Ascending aorta (tissue), 2 donors: ENCODE results near the gene KCND2. TPM values are rescaled to one million over a fixed set of nuclear protein-coding genes. Genes with fewer than 3 reads are reported as not detected.
"Not testable (repeated sequence)": the region's sequence is repeated elsewhere in the genome, so short reads cannot be mapped to it uniquely, and the experiment has no call there.

Experiments
- DNase-seq, 2 donors: peaks; one replicate each; pipeline ENCODE4 v3.0.0-alpha.2; 2019; ENCODE audit warnings: low spot score in 2 of 2
- H3K27ac ChIP-seq, 2 donors: fragments of 200-600 bp; sonication (generic); one replicate each; pipeline ENCODE4 v1.5.1; 2016 to 2017; ENCODE audit warnings: mild to moderate bottlenecking in 1 of 2
- H3K27me3 ChIP-seq: fragments of 200-600 bp; sonication (generic); one replicate; pipeline ENCODE4 v1.5.1; 2017
- H3K36me3 ChIP-seq, 2 donors: fragments of 200-600 bp; sonication (generic); one replicate each; pipeline ENCODE4 v1.5.1; 2016
- H3K4me1 ChIP-seq, 2 donors: fragments of 200-600 bp; sonication (generic); one replicate each; pipeline ENCODE4 v1.5.1; 2016 to 2017; ENCODE audit warnings: mild to moderate bottlenecking in 1 of 2
- H3K4me3 ChIP-seq, 2 donors: fragments of 200-600 bp; sonication (generic); one replicate each; pipeline ENCODE4 v1.5.1; 2016 to 2017; ENCODE audit warnings: mild to moderate bottlenecking in 1 of 2
- H3K9me3 ChIP-seq, 2 donors: fragments of 200-600 bp; sonication (generic); one replicate each; pipeline ENCODE4 v1.5.1; 2016
- intact Hi-C: fragments of 100-400 bp; cut with DNase I; formaldehyde crosslinking; loops from one replicate; pipeline ENCODE4 v1.15.1; 2023
- total RNA-seq: library from RNA; depleted of rRNA; stranded (reverse); fragments of >200 nt; gene quantifications from one replicate; pipeline ENCODE4 v1.1.0, GENCODE V29; 2016
- TF ChIP-seq, protein P1 (sequence below), 3 experiments: fragments of 200-600 bp in 2 of 3; fragments of 450-650 bp in 1 of 3; sonication (generic) in 2 of 3; IDR thresholded peaks; one replicate each; pipeline ENCODE4 v1.5.1; 2016 to 2019; ENCODE audit warnings: antibody characterized with exemption in 3 of 3, mild to moderate bottlenecking in 1 of 3, moderate library complexity in 1 of 3

The KCND2 gene
- total RNA-seq, 1 donor from 2014 or later, result 0.21 TPM

DNA sequence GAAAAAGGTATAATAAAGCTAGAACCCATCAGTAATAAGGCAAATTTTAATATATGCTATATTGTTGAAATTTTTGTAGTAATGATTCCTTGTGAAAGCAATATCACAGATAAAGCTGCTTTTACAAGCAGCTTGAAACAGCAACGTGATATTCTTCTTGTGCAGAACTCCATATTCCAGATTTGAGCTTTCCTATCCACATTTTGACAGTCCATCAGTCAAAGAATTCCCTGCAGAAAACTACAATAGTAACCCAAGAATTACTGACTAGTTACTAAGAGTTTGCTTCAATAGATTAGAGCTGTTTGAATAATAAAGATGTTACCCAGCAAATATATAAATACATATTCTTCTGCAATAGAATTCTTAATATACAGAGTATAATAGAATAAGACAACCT lies 291.2 kb downstream of the KCND2 start:
- DNase-seq, result no peak
- Histone ChIP-seq H3K4me3 (no peak overlapping the region), H3K27ac (no peak overlapping the region), H3K27me3 (no peaks in the 10 kb centered on the region), H3K36me3 (no peaks in the 10 kb centered on the region), H3K9me3 (no peaks in the 10 kb centered on the region), H3K4me1 (no peaks in the 10 kb centered on the region)
- TF ChIP-seq, protein P1, sequence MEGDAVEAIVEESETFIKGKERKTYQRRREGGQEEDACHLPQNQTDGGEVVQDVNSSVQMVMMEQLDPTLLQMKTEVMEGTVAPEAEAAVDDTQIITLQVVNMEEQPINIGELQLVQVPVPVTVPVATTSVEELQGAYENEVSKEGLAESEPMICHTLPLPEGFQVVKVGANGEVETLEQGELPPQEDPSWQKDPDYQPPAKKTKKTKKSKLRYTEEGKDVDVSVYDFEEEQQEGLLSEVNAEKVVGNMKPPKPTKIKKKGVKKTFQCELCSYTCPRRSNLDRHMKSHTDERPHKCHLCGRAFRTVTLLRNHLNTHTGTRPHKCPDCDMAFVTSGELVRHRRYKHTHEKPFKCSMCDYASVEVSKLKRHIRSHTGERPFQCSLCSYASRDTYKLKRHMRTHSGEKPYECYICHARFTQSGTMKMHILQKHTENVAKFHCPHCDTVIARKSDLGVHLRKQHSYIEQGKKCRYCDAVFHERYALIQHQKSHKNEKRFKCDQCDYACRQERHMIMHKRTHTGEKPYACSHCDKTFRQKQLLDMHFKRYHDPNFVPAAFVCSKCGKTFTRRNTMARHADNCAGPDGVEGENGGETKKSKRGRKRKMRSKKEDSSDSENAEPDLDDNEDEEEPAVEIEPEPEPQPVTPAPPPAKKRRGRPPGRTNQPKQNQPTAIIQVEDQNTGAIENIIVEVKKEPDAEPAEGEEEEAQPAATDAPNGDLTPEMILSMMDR (IDR thresholded peaks at IDR 0.05), result no peak
- intact Hi-C loops, result no loop called here

DNA sequence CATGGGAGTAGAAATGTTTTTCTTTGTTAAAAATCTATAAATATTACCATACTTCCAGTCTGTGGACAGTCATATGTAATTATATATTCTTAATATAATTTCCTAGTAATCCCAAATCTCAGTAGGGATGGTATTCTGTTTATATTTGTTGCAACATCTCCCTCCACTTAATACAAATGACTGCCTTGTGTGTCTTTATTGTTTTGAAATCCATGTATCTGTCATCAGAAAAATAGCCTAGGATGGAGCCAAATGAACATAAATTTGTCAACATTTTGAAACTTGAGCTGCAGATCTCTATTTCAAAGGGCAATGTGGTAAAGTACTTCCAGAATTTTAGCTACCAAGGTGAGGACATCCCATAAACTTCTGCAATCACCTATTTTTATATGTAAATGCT lies 294.2 kb downstream of the KCND2 start:
- Histone ChIP-seq H3K4me3 (no peak overlapping the region), H3K9me3 (no peaks in the 10 kb centered on the region), H3K27me3 (no peaks in the 10 kb centered on the region), H3K36me3 (no peaks in the 10 kb centered on the region), H3K27ac (no peak overlapping the region), H3K4me1 (no peaks in the 10 kb centered on the region)
- TF ChIP-seq, protein P1 (IDR thresholded peaks at IDR 0.05), result no peak
- no peak for DNase-seq
- intact Hi-C loops, result no loop called here

- H3K27ac ChIP-seq, H3K9me3 ChIP-seq, H3K4me1 ChIP-seq, H3K27me3 ChIP-seq, DNase-seq, H3K36me3 ChIP-seq, intact Hi-C loops, H3K4me3 ChIP-seq: not testable (repeated sequence)
Observed at GRCh38 chr7:120578657-120579056, 305.7 kb downstream of the KCND2 start.

DNA sequence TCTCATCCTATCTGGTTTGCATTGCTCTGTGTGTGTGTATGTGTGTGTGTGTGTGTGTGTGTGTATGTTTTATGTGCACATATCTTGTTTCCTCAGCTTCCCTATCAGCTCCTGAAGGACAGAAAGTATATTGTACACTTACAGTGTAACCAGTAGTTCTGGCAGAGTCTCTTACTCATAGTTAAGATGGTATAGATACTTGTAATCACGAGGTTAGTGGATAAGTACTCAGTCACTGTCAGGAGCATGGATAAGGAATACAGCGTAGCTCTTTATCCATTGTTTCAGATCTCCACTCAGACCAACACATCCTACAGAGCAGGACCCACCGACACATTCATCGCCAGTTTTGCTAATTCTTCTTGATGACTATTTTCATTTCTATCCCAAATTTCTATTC lies 309.9 kb downstream of the KCND2 start:
- Histone ChIP-seq H3K27ac (no peak overlapping the region), H3K4me1 (no peaks in the 10 kb centered on the region), H3K9me3 (no peaks in the 10 kb centered on the region), H3K27me3 (no peaks in the 10 kb centered on the region), H3K36me3 (no peaks in the 10 kb centered on the region), H3K4me3 (no peak overlapping the region)
- TF ChIP-seq, protein P1 (IDR thresholded peaks at IDR 0.05), result no peak
- intact Hi-C loops, result no loop called here
- DNase-seq, result no peak

DNA sequence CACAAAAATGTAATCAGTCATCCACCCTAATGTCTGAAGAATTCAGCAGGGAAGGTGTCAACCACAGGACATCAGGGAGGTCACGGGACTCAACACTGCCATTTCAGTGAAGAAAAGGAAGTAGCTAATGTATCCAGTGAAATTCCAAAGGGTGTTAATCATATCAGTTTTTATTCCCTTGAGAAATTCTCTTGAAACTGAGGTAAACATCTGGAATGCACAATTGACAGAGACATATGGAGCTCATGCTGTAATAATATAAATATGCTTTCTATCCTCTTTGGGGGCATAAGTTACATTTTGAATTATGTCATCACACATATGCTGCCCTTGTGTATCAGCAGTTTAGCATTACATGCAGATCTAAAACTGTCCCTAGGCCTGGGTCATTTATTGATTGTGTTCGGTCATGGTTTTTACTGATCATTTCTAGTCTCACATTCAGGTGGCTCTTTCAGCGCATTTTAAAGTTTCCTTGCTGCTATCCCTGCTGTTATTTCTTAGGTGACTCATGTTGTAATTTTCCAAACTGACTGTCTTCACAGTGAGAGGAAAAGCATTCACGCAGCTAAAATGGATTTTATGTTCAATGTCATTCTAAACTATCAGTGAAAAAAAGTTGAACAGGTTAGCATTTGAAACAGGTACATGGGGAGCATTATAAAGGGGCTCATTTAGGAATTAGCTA lies 311.1 kb downstream of the KCND2 start:
- Histone ChIP-seq H3K9me3 (no peaks in the 10 kb centered on the region), H3K4me3 (no peak overlapping the region), H3K4me1 (no peaks in the 10 kb centered on the region), H3K27me3 (no peaks in the 10 kb centered on the region), H3K36me3 (no peaks in the 10 kb centered on the region), H3K27ac (no peak overlapping the region)
- intact Hi-C loops, result no loop called here
- no peak for DNase-seq
- TF ChIP-seq, protein P1 (IDR thresholded peaks at IDR 0.05), result no peak

DNA sequence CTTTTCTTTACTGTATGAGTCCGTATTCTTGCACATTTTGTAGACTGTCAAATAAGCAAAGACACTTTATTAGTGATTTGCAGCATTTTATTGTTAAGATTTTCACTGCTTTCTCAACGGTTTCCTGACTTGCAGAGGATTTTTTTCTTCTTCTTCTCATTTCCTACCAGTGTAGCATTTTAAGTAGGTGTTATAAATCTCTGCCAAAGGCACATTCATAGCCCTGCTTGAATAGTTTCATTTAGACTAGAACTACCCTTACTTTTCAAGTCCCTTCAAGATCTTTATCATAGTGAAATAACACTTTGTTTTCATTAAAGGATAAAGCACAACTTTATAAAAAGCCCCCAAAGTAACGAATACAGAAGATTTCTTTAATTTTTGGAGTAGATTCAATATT lies 313.6 kb downstream of the KCND2 start:
- no peak for DNase-seq
- TF ChIP-seq, protein P1 (IDR thresholded peaks at IDR 0.05), result no peak

More for the DNA sequence above, 313.6 kb downstream of the KCND2 start:
- intact Hi-C loops, result no loop called here
- Histone ChIP-seq H3K27ac (no peak overlapping the region), H3K27me3 (no peaks in the 10 kb centered on the region), H3K4me1 (no peaks in the 10 kb centered on the region), H3K4me3 (no peak overlapping the region), H3K9me3 (no peaks in the 10 kb centered on the region), H3K36me3 (no peaks in the 10 kb centered on the region)
